Measurements from ENCODE around the gene CADPS2.
"Not testable (repeated sequence)": the region's sequence is repeated elsewhere in the genome, so short reads cannot be mapped to it uniquely, and the experiment has no call there.

The CADPS2 gene

GRCh38 chr7:122658856-122659255 is 227.4 kb downstream of the CADPS2 start:
- no peak for DNase-seq

DNA sequence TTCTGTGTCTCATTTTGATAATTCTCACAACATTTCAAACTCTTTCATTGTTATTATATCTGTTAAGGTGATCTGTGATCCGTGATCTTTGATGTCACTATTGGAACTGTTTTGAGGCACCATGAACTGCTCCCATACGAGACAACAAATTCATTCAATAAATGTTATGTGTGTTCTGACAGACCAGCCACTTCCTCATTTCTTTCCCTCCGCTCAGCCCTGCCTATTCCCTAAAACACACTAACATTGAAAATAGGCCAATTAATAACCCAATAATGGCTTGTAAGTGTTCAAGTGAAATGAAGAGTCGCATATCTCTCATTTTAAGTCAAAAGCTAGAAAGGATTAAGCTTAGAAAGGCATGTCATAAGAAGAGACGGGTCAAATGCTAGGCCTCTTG is 232.6 kb downstream of the CADPS2 start:
- DNase-seq: no peak

DNA sequence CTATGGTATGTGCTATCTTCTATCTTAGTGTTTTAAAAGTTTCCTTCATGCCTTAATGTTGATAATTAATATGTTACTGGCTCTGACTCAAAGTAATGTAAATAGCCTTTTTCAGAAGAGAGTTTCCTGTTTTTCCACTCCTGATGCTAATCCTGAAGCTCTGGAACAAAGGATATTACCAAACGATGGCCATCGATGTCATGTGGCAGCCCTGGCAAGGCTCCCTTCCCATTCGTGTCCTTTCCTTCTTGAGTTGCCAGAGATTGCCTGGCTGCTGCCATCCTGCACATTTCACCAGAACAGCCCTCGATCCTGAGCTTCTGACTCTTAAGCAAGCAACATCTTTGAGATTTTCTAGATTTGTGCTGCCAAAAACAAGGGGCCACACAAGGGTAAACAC is 233.4 kb downstream of the CADPS2 start:
- no peak for DNase-seq

DNA sequence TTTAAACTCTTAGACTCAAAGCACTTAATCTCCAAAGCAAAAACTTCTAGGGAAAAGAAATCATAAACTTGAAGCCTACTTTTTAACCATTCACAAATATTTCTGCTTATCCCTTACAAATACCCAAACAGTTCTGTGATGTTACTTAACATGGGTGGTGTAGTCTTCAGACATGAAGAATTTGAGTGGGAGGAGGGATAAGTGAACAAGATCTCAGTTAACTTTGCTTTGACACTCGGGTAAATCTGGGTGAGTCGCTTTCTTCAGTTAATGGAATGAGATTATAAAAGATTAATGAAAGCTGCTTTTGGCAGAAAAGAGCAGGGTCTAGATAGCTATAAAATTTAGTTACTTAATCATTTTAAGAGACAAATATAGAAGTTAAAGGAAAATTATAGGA is 234.8 kb downstream of the CADPS2 start:
- DNase-seq: no peak

- DNase-seq: no peak
These were observed 243.0 kb downstream of the CADPS2 start for GRCh38 chr7:122643250-122643649.

- no peak for DNase-seq
These were observed 247.8 kb downstream of the CADPS2 start for GRCh38 chr7:122638459-122638858.

- no peak for DNase-seq
These were observed 248.5 kb downstream of the CADPS2 start for GRCh38 chr7:122637784-122638183.

- not testable (repeated sequence) for DNase-seq
These were observed 250.8 kb downstream of the CADPS2 start for GRCh38 chr7:122635481-122635880.

GRCh38 chr7:122633472-122633871 is 252.8 kb downstream of the CADPS2 start:
- DNase-seq: no peak

DNA sequence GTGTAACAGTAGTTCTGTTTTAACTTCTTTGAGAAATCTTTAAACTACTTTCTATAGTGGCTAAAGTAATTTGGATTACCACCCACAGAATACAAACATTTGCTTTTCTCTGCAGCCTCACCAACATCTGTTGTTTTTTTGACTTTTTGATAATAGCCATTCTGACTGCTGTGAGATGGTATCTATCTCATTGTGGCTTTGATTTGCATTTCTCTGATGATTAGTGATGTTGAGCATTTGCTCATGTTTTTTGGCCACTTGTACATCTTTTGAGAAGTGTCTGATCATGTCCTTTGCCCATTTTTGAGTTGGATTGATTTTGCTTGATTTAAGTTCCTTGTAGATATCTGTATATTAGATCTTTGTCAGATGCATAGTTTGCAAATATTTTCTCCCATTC is 254.0 kb downstream of the CADPS2 start:
- no peak for DNase-seq

- no peak for DNase-seq
These were observed 256.8 kb downstream of the CADPS2 start for GRCh38 chr7:122629412-122629953.

- DNase-seq: no peak
These were observed 257.4 kb downstream of the CADPS2 start for GRCh38 chr7:122628651-122629411.

DNA sequence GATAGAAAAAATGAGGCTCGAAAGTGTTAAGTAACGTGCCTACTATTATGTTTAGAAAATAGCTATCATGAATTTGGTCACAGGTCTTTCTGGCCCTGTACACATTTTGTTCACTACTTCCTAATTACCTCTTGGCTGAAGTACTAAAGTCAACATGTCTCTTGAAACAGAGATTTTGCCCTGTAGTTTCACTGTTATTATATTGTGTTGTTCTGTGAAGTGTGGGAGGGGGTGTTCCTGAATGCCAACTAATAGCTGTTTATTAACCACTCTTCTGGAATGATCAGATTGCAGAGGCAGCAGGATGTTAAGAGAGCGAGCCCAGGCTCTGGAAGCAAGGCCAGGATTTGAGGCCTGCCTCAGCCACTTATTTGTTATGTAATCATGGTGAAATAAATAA is 259.5 kb downstream of the CADPS2 start:
- DNase-seq: no peak

- no peak for DNase-seq
These were observed 263.6 kb downstream of the CADPS2 start for GRCh38 chr7:122622682-122623081.

DNA sequence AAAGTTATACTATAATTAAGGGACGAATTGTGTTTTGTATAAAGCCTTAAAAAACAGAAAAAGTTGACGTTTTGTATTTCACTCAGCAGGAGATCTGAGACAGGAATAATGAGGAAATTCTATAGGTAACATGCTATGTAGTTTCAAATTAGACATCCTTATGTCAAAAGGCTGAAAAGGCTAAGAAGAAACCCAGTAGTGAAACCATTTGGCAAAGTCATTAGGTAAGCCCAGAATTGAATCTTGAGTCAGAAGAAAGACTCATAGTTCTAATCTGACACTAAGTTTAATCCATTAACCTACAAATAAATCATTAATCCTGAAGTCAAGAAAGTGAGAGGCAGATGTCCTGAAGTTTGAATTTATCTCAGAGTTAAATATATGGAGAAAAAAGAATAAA is 266.6 kb downstream of the CADPS2 start:
- no peak for DNase-seq

- no peak for DNase-seq
These were observed 267.6 kb downstream of the CADPS2 start for GRCh38 chr7:122618585-122619189.

DNA sequence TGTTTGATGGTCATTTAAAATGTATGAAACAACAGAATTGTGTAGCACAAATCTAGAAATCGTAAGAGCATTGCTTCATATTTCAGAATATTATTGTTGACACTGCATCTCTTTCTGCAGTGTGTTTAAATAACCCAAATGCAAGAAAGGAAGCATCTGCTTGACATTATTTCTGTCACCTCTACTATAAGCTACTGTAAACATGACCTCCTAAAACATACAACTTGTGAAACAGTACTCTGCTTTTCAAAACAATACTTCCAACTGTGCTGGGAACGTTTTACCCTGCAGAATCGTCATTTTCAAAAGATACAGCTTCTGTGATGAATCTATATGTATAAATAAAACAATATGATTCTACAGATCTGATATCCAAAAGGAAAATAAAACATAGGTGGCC is 269.3 kb downstream of the CADPS2 start:
- DNase-seq: no peak

DNA sequence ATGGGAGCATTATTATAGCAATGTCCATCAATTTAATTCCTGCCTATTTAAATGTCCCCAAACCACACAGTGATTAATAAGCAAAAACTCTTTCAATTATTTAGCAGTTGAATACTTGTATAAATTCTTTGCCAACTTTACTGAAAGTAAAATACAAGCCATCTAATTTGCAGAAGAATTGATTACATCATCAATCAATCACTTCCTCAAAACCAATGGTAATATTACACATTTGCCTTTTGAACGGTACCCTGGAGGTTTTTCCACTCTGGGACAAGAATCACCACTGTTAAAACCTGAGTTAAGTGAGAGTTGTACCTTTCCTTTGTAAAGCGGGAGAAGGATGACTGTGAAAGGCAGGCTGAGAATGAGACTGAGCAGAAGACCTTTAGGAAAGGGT is 280.3 kb downstream of the CADPS2 start:
- DNase-seq: no peak

DNA sequence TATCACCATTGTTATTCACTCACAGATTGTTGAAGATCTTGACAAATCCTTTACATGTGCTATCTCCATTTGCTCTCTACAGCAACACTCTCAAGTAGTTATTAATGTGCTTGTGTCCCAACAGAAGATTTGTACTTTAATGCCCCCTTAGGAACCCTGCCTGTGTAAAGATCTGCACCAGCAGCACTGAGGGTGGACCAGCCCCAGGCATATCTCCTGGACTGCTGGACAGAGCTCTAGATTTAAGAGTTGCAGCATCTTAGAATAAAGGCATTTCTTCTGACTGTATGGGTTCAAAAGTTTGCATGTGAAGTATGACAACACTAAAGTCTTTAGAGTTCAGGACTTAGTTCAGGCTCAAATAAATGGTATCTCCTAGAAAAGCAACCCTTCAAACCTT is 282.0 kb downstream of the CADPS2 start:
- DNase-seq: no peak

GRCh38 chr7:122602800-122603199 is 283.5 kb downstream of the CADPS2 start:
- no peak for DNase-seq

- no peak for DNase-seq
These were observed 285.6 kb downstream of the CADPS2 start for GRCh38 chr7:122600630-122601029.

DNA sequence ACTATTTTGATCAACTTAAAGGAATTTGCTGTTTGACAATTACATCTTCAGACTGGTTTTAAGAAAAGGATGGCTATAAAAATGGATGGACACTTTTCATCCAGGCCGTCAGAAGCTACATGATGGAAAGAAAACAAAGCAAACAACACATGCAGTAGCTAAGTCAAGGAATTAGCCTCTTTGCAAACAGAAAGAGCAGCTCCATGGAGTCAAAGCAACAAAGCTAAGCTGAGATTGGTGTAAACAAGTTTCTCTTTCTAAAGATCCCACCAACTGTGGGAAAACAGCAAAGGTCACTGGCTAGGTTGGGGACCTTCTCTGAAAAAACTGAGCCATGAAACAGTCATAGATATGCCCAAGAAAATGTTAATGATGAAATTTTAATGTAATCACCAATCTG is 286.2 kb downstream of the CADPS2 start:
- no peak for DNase-seq

- no peak for DNase-seq
These were observed 289.0 kb downstream of the CADPS2 start for GRCh38 chr7:122597277-122597676.

- no peak for DNase-seq
These were observed 290.4 kb downstream of the CADPS2 start for GRCh38 chr7:122595885-122596284.

DNA sequence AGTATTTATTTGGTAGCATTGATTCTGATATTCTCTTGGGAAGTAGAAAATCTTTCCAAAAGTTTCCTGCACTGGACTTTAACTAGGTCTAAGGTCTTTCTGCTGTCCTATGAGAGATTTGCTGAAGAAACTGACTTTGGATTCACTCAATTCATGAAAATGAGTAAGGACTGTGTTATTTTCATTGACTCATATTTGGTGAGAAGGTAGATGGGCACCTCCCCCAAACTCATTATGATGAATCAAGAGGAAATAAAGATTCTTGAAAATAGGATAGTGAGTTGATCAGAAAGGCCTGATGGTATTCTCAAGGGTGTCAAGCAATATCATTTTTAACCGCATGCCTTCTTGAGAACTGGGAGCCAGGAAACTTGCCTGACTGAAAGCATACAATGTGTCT is 297.6 kb downstream of the CADPS2 start:
- no peak for DNase-seq
